GOT3 (cell line): ENCODE data around the gene SECISBP2L.

Experiments used
- DNase-seq: peaks from one replicate; lab custom pipeline; 2025; ENCODE audit warnings: mixed read lengths; lab: John Stamatoyannopoulos, UW

The SECISBP2L gene

GRCh38 chr15:49058559-49058958 lies 12.3 kb upstream of the SECISBP2L start:
- DNase-seq = no peak

GRCh38 chr15:49055630-49056029 lies 9.4 kb upstream of the SECISBP2L start:
- DNase-seq = no peak

- no peak for DNase-seq
Observed at GRCh38 chr15:49052662-49053061, 6.4 kb upstream of the SECISBP2L start.

DNA sequence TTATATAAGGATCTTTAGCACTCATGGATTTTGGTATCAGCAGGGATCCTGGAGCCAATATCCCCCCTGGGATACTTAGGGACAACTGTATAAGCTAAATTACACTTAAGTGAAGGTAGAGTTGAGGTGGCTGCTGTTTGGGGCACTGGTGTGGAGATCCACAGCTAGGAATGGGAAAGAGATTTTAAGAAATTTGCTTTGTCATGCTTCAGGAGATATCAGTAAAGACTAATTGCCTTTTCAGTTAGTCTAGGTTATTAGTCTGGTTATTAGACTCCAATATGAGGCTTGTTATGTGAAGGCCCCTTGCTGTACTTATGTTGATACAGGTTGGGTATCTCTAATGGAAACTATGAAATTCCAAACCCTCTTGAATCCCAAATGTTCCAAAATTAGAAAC lies 1.2 kb upstream of the SECISBP2L start:
- no peak for DNase-seq

- no peak for DNase-seq
Observed at GRCh38 chr15:49045751-49046219, 461 bp downstream of the SECISBP2L start.

GRCh38 chr15:49044766-49045606 lies 1.3 kb downstream of the SECISBP2L start:
- no peak for DNase-seq

GRCh38 chr15:49044002-49044401 lies 2.2 kb downstream of the SECISBP2L start:
- DNase-seq = no peak

GRCh38 chr15:49042165-49042564 lies 4.1 kb downstream of the SECISBP2L start:
- no peak for DNase-seq

- no peak for DNase-seq
Observed at GRCh38 chr15:49041426-49041825, 4.8 kb downstream of the SECISBP2L start.

DNA sequence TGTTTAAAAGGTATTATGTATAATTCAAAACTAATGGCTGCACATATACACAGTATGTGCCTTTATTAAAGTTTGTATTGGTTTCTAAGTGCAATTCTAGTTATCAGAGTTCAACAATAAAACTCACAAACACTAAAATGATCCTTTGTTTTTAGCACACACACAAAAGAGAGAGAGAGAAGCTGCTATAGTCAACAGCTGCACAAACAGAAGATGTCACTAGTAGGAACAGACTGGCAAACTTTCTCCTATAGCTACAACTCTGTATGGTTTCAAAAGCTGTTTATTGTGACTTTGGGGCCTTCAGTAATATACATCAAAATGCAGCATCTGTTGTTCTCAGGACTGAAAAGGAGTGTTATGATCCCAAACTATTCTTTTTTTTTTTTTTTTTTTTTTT lies 6.1 kb downstream of the SECISBP2L start:
- DNase-seq = no peak

DNA sequence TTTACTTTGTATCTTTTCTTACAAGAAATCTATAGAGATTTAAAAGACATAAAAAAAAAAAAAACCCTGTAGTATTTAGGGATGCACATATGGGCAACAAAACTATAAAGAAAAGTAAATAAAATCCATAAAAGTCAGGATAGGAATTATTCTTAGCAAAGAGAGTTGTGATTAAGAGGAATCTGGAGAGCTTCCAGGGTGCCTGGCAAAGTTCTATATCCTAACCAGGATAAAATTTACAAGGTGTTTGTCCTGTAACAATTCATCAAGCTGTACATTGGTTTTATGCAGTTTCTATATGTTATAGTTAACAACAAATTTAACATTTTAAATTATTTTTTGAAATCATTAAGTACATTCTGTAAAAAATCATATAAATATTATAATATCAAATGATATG lies 7.9 kb downstream of the SECISBP2L start:
- no peak for DNase-seq

DNA sequence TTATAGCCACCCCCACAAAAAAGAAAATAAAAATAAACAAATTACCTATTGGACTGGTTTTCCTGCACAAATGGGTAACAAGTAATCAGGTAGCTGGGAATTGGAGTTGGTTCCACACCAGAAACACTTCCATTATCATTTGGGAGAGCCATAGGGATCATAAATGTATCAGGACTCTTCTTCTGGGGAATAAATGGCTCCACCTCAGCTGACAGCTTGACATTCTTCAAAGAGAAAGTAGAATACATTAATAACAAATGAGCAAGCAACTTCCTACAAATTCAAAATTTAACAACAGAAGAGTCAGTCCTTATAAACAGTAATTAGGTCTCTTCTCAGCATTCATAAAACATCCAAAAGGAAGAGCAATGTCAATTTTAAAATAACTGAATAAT lies 8.7 kb downstream of the SECISBP2L start:
- DNase-seq = no peak

GRCh38 chr15:49036650-49037545 lies 9.3 kb downstream of the SECISBP2L start:
- no peak for DNase-seq

DNA sequence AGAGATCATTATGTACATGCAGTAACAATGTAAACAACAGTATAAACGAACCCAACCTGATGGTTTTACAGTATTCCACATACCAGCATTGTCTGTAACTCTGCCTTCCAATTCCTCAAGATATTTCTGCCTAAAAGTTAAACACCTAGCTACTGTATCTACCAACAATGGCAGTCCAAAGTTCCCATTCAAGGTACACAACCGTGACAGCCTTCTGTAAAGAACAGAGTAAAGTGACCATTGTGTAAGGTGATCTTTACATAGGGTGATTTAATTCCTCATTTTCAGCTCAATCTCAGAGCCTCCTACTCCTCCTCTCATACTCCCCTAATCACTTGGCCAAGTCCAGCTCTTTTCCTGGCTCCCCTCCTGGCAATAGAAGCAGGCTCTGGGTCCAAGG lies 10.4 kb downstream of the SECISBP2L start:
- no peak for DNase-seq

DNA sequence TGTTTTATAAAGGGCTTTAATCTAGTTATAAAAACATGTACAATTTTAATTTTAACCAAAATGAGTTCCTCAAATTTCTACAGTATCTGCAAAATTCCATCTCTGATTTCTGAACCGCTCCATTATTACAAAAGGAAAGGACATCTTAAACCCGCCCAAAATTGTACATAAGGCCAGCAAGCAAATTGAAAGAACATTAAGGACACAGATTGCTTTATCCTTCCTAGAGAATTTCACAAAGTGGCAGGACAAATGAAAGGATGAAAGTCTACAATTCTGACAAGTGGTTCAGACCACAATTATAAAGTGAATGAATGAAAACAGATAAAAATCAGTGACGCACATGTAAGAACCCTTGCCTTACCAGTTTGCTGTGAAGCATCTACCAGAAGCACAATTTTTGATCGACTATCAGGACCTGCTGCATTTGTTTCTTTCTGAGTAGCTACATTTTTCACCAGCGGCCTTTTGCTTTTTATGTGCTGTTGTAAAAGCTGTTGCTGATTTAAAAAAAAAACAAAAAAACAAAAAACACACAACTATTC lies 13.6 kb downstream of the SECISBP2L start:
- no peak for DNase-seq

DNA sequence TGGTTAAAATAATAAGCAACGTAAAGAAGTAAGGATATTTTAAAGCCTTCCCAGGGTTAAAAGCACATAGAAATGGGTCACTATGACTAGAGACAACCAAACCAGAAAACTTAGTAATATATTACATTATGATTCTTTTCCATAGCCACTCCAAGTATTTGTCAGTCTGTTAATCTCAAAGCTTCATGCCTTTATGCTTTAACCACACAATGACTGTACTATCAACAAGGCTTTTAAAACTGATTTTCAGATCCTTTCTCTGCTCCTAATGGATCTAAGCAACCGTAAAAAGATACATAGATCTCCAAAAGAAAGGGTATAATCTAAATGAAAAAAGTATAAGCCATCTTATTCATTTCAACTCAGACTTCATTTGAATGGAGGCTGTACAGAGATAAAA lies 14.4 kb downstream of the SECISBP2L start:
- no peak for DNase-seq

DNA sequence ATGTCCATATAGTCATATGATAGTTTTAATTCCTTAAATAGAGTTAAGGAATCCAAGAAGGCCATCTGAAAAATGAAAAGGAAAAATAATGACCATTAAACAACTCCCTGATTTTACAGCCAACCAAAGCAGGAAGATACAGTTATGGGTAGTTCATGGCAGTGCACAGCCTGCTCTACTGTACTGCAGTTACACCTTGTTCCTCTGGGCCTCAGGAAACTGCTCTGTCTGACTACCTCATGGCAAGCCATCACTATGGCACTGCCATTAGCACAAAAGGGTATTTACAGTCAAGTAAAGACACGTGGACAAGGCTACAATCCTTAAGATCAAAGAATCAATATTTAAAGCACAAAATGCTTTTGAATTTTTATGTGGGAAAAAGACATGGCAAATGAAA lies 19.5 kb downstream of the SECISBP2L start:
- DNase-seq = no peak

GRCh38 chr15:49024840-49025239 lies 21.4 kb downstream of the SECISBP2L start:
- DNase-seq = no peak

DNA sequence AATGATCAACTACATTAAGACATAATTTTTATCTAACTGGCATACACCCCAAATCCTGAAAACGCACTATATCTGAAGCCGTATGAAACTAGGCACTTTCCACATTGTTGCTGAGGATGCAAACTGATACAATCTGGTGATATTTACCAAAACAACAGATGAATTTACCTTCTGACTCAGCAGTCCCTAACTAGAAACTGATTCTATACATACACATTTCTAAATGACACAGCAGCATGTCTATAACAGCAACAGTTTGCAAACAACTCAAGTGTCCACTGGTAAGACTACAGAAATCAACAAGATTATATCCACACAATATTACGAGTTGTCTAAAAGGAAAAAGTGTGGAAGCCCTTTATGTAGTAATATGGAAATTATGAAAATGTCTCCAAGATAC lies 22.9 kb downstream of the SECISBP2L start:
- no peak for DNase-seq

DNA sequence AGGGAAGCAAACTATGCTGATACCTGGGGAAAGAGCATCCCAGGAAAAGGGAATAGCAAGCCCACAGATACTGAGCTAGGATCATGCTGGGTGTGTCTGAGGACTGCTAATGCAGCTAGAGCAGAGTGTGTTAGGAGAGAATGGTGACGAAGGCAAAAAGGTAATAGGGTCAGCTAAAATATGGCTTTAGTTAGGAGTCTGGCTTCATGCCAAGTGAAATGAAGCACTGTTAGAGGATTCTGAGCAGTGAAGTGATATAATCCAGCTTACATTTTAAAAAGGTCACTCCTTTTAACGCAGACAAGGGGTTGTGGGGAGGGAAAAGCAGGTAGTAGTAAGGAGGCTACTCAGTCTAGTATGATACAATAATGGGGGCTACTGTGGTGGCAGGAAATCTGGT lies 30.4 kb downstream of the SECISBP2L start:
- no peak for DNase-seq

- no peak for DNase-seq
Observed at GRCh38 chr15:48999314-48999713, 46.9 kb downstream of the SECISBP2L start.

- no peak for DNase-seq
Observed at GRCh38 chr15:48996276-48996675, 50.0 kb downstream of the SECISBP2L start.

GRCh38 chr15:48993380-48993779 lies 52.9 kb downstream of the SECISBP2L start:
- DNase-seq = no peak
